Hepatocyte (in vitro differentiated cells): ENCODE measurements around the gene IL20RB. TPM values are rescaled to one million over a fixed set of nuclear protein-coding genes. Genes with fewer than 3 reads are reported as not detected.

Source experiments
- DNase-seq: peaks from one replicate; pipeline ENCODE4 v3.0.0-alpha.2; 2016; ENCODE audit warnings: low spot score
- H2AFZ ChIP-seq: fragments of 200-600 bp; sonication (generic); 2 replicates; pipeline ENCODE4 v1.6.0; 2016; ENCODE audit warnings: antibody characterized with exemption, mild to moderate bottlenecking
- H3K27ac ChIP-seq: fragments of 200-600 bp; sonication (generic); 2 replicates; pipeline ENCODE4 v1.5.1; 2016; ENCODE audit warnings: mild to moderate bottlenecking
- H3K27me3 ChIP-seq: fragments of 200-600 bp; sonication (generic); 2 replicates; pipeline ENCODE4 v1.6.1; 2016
- H3K36me3 ChIP-seq: fragments of 200-600 bp; sonication (generic); replicated peaks from 2 replicates; pipeline ENCODE4 v1.5.1; 2016; ENCODE audit warnings: low read depth; ENCODE audit not compliant: insufficient read depth
- H3K4me1 ChIP-seq: fragments of 200-600 bp; sonication (generic); 2 replicates; pipeline ENCODE4 v1.5.1; 2016; ENCODE audit warnings: mild to moderate bottlenecking, moderate library complexity; ENCODE audit not compliant: insufficient read depth
- H3K4me2 ChIP-seq: fragments of 200-600 bp; sonication (generic); 2 replicates; pipeline ENCODE4 v1.6.0; 2016
- H3K4me3 ChIP-seq: fragments of 200-600 bp; sonication (generic); 2 replicates; pipeline ENCODE4 v1.5.1; 2016; ENCODE audit warnings: mild to moderate bottlenecking
- H3K79me2 ChIP-seq: fragments of 200-600 bp; sonication (generic); 2 replicates; pipeline ENCODE4 v1.6.0; 2017; ENCODE audit warnings: mild to moderate bottlenecking
- H3K9me2 ChIP-seq: fragments of 200-600 bp; sonication (generic); replicated peaks from 2 replicates; pipeline ENCODE4 v1.6.0; 2017; ENCODE audit warnings: mild to moderate bottlenecking; ENCODE audit not compliant: insufficient read depth
- H3K9me3 ChIP-seq: fragments of 200-600 bp; sonication (generic); 2 replicates; pipeline ENCODE4 v1.5.1; 2016; ENCODE audit warnings: low read depth, mild to moderate bottlenecking
- H4K20me1 ChIP-seq: fragments of 200-600 bp; sonication (generic); 2 replicates; pipeline ENCODE4 v1.6.0; 2016; ENCODE audit warnings: mild to moderate bottlenecking; ENCODE audit not compliant: insufficient read depth, poor library complexity, severe bottlenecking
- EZH2 ChIP-seq: fragments of 200-600 bp; sonication (generic); IDR thresholded peaks from 2 replicates; pipeline ENCODE4 v1.6.1; 2016; ENCODE audit warnings: antibody characterized with exemption, mild to moderate bottlenecking, borderline replicate concordance
- EZH2phosphoT487 ChIP-seq: fragments of 200-600 bp; sonication (generic); IDR thresholded peaks from one replicate; pipeline ENCODE4 v1.6.1; 2018; ENCODE audit warnings: antibody characterized with exemption, mild to moderate bottlenecking, low read depth, moderate library complexity; ENCODE audit not compliant: unreplicated experiment, severe bottlenecking
- WGBS: methylation state at CpG from one replicate; pipeline ENCODE4 v1.1.6; 2016; ENCODE audit warnings: low lambda C conversion rate; ENCODE audit errors: missing lambda C conversion rate; 5-methylcytosine and 5-hydroxymethylcytosine counted together
- polyA plus RNA-seq: library from polyadenylated mRNA; unstranded; fragments of >200 nt; fragmentation: Nextera tagmentation; extraction: Ambion mirVana; gene quantifications from 2 replicates; pipeline ENCODE4 v1.2.1, GENCODE V29; 2016
- total RNA-seq: library from RNA; depleted of rRNA; stranded (reverse); fragments of >200 nt; gene quantifications from 2 replicates; pipeline ENCODE4 v1.2.3, GENCODE V29; 2014
- TF ChIP-seq, protein P1 (sequence below): fragments of 200-600 bp; sonication (generic); IDR thresholded peaks from 2 replicates; pipeline ENCODE4 v1.5.1; 2016; ENCODE audit warnings: antibody characterized with exemption, mild to moderate bottlenecking; ENCODE audit not compliant: poor library complexity

The IL20RB gene
- total and polyA plus RNA-seq, 2 experiments from 2014 or later, result 0.50 to 0.59 TPM

DNA sequence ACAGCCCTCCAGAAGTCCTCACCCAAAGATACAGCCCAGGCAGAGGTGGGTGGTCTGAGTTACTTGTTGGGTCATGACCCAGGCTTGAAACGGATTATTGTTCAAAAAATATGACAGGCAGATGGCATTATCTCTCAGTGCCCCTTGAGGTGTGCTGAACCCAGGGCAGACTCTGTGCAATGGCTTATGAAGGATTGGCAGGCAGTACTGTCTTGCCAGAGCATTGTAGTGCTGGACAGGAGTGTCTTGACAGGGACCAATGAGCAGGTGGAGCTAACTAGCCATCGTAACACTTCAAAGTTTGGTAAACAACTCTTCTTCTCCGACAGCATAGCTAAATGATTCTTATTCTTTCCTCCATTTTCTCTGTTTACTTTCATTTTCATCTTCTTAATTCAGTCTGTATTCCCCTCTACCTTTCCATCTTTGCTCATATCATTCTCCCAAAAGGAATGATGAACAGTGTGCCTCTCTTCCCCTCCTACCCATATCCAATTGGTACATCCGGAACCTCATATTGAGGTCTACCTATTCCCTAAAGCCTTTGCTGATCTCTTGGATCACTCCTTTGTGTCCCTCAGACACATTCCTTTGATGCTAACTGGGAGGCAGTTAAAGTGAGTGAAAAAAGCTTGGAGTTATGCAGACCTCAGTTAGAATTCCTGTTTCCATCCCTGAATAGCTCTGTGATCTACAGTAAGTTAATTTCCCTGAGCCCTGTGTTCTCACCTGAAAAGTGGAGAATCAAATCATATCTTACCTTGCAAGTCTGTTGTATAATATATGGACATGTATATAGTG, 2.6 kb upstream of the IL20RB start:
- no peaks in the 10 kb centered on the region for H3K27me3 ChIP-seq
- H3K27ac ChIP-seq, result peak overlapping the region; percentile 91
- no peaks in the 10 kb centered on the region for H3K79me2 ChIP-seq
- TF ChIP-seq, protein P1, sequence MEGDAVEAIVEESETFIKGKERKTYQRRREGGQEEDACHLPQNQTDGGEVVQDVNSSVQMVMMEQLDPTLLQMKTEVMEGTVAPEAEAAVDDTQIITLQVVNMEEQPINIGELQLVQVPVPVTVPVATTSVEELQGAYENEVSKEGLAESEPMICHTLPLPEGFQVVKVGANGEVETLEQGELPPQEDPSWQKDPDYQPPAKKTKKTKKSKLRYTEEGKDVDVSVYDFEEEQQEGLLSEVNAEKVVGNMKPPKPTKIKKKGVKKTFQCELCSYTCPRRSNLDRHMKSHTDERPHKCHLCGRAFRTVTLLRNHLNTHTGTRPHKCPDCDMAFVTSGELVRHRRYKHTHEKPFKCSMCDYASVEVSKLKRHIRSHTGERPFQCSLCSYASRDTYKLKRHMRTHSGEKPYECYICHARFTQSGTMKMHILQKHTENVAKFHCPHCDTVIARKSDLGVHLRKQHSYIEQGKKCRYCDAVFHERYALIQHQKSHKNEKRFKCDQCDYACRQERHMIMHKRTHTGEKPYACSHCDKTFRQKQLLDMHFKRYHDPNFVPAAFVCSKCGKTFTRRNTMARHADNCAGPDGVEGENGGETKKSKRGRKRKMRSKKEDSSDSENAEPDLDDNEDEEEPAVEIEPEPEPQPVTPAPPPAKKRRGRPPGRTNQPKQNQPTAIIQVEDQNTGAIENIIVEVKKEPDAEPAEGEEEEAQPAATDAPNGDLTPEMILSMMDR, result no peak
- TF ChIP-seq EZH2, result no peak
- no peak for TF ChIP-seq EZH2phosphoT487
- no peaks in the 10 kb centered on the region for H3K9me2 ChIP-seq
- H3K4me1 ChIP-seq, result peaks cover 19% of the 10 kb centered on the region
- 91% methylated on average over 4 of the region's 4 CpGs for WGBS
- H3K36me3 ChIP-seq, result no peaks in the 10 kb centered on the region
- no peaks in the 10 kb centered on the region for H3K9me3 ChIP-seq
- peak overlapping the region; percentile 53 for H2AFZ ChIP-seq
- peak overlapping the region; percentile 45 for H3K4me2 ChIP-seq
- H3K4me3 ChIP-seq, result no peak overlapping the region
- no peaks in the 10 kb centered on the region for H4K20me1 ChIP-seq
- DNase-seq, result no peak

DNA sequence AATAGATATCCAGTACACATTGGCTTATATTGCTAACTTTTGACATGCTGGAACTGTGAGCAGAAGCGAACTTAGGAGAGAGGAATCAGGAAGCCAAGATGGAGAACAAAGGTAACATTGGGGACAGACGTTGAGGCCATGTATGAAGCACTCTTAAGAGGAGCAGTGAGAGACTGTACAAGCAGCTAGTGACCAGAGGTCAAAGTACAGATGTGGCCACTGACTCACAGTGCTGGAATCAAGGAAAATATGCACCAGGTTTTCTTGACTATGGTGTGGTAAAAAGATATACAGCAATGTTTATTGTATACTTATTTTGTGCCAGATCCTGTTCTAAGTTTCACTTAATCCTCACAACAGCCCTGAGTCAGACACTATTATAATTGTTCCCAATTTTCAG, 2.0 kb upstream of the IL20RB start:
- Histone ChIP-seq H4K20me1 (no peaks in the 10 kb centered on the region), H3K9me3 (no peaks in the 10 kb centered on the region), H3K4me2 (peak overlapping the region; percentile 45), H3K4me1 (peaks cover 19% of the 10 kb centered on the region), H3K36me3 (no peaks in the 10 kb centered on the region), H3K27me3 (no peaks in the 10 kb centered on the region), H3K9me2 (no peaks in the 10 kb centered on the region), H3K27ac (peak overlapping the region; percentile 91), H3K4me3 (no peak overlapping the region), H3K79me2 (no peaks in the 10 kb centered on the region), H2AFZ (peak overlapping the region; percentile 53)
- peak; percentile 69 for DNase-seq
- TF ChIP-seq EZH2phosphoT487, result no peak
- WGBS, result 44% methylated on average over 2 of the region's 2 CpGs

DNA sequence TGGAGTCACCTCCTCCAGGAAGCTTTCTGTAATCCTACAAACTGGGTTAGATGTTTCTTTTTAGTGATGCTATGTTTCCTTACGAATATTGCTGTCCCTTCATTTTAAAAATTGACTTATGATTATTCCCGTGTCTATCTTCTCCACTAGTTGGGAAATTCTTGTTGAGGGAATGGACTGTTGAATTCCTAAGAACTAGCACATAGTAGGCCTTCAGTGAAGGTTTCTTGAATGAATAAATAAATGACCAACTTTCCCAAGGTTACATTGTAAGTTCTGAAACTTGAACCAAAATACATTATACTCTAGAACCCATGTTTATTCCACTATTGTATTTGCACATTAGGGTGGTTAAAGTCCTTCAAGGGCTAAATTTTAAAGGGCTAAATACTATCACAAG, 812 bp upstream of the IL20RB start:
- Histone ChIP-seq H3K4me3 (no peak overlapping the region), H3K27ac (peak overlapping the region; percentile 91), H4K20me1 (no peaks in the 10 kb centered on the region), H3K9me2 (no peaks in the 10 kb centered on the region), H3K4me2 (no peak overlapping the region), H3K79me2 (no peaks in the 10 kb centered on the region), H3K4me1 (peaks cover 19% of the 10 kb centered on the region), H3K9me3 (no peaks in the 10 kb centered on the region), H2AFZ (no peak overlapping the region), H3K36me3 (no peaks in the 10 kb centered on the region), H3K27me3 (no peaks in the 10 kb centered on the region)
- no peak for DNase-seq
- TF ChIP-seq EZH2phosphoT487, result no peak
- TF ChIP-seq, protein P1, result no peak
- 97% methylated on average over 2 of the region's 2 CpGs for WGBS

DNA sequence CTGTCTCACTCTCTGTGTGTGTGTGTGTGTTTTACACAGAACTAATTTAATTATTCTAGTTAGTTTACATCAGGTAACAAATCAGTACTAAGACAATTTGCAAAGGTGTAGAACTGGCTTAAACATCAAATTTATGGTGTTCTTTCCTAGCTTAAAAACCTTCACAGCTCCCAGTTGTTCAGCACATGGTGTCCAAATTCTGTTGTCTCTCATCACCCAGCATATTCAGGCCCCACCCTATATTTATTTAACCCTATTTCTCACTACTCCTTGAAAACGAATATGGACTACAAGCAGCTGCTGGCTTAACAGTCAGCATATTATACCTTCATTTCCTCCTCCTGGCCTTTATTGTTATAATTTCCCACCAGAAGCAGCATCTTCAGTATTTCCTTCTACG, 1.2 kb downstream of the IL20RB start:
- TF ChIP-seq EZH2phosphoT487, result no peak
- TF ChIP-seq EZH2, result no peak
- TF ChIP-seq, protein P1, result no peak
- Histone ChIP-seq H3K4me2 (no peak overlapping the region), H2AFZ (no peak overlapping the region), H4K20me1 (no peaks in the 10 kb centered on the region), H3K36me3 (no peaks in the 10 kb centered on the region), H3K27ac (no peak overlapping the region), H3K27me3 (no peaks in the 10 kb centered on the region), H3K79me2 (no peaks in the 10 kb centered on the region), H3K9me3 (no peaks in the 10 kb centered on the region), H3K4me3 (no peak overlapping the region), H3K4me1 (peaks cover 19% of the 10 kb centered on the region), H3K9me2 (no peaks in the 10 kb centered on the region)
- 91% methylated on average over 2 of the region's 2 CpGs for WGBS
- no peak for DNase-seq
